ENCODE results near the gene SNRPA1. TPM values are rescaled to one million over a fixed set of nuclear protein-coding genes. Genes with fewer than 3 reads are reported as not detected.
A peak's percentile ranks its signal among the peaks of the same experiment; 100 is the strongest.

Gene SNRPA1
- total and polyA plus RNA-seq, 2 donors (not counting 1 experiment from before 2014, with no cell fraction given) = 97.7 to 113 TPM

- Histone ChIP-seq H3K4me1 (ENCODE audit: control insufficient read depth in 2 of 2, insufficient read depth in 2 of 2, low read length in 2 of 2) (peaks cover 78 to 80% of the 10 kb centered on the region in 2 donors), H3K27me3 (replicated peaks in 1 of 4; ENCODE audit: control extremely low read depth in 1 of 4, control insufficient read depth in 3 of 4, insufficient read depth in 4 of 4, low read length in 3 of 4) (no peaks in the 10 kb centered on the region), H3K4me2 (replicated peaks; ENCODE audit: low read depth, low read length, poor library complexity, severe bottlenecking) (peak overlapping the region; percentile 71), H3K79me2 (ENCODE audit: control insufficient read depth, insufficient read depth, low read length) (peaks cover 90% of the 10 kb centered on the region), H3K27ac (ENCODE audit: low read length in 2 of 2) (peak overlapping the region in 1 of 2 donors; percentile 12), H2AFZ (ENCODE audit: insufficient read depth, low read depth, low read length, poor library complexity, severe bottlenecking) (no peak overlapping the region), H3K36me3 (replicated peaks in 1 of 2; ENCODE audit: control extremely low read depth in 1 of 2, control insufficient read depth in 1 of 2, extremely low read depth in 1 of 2, insufficient read depth in 2 of 2, low read length in 1 of 2) (no peaks in the 10 kb centered on the region), H3K9ac (ENCODE audit: low read length) (no peak overlapping the region), H3K9me3 (ENCODE audit: control extremely low read depth in 1 of 3, control insufficient read depth in 2 of 3, insufficient read depth in 1 of 3, low read length in 2 of 3) (no peaks in the 10 kb centered on the region), H4K20me1 (ENCODE audit: control insufficient read depth, insufficient read depth, low read length, poor library complexity, severe bottlenecking) (peaks cover 16% of the 10 kb centered on the region), H3K4me3 (ENCODE audit: control extremely low read depth in 1 of 5, extremely low read depth in 1 of 5, insufficient read depth in 1 of 5, low read depth in 2 of 5, low read length in 4 of 5) (no peak overlapping the region)
- intact Hi-C loops (cut with micrococcal nuclease) = no loop called here
- WGBS (ENCODE audit: insufficient coverage) = 46% methylated on average over 2 of the region's 7 CpGs
- H3K9me3 Mint-ChIP-seq (ENCODE audit: insufficient read depth) = no peaks in the 10 kb centered on the region
- H3K4me1 Mint-ChIP-seq = peaks cover 81% of the 10 kb centered on the region
- H3K27me3 Mint-ChIP-seq = no peaks in the 10 kb centered on the region
- peak overlapping the region; percentile 23 for H3K27ac Mint-ChIP-seq
- ATAC-seq (ENCODE audit: low read depth) = no peak
- no peak for DNase-seq
- no peak for TF ChIP-seq EZH2 (IDR thresholded peaks at IDR 0.05; ENCODE audit: borderline replicate concordance, insufficient read depth, low read depth, low read length, poor library complexity, severe bottlenecking)
- POLR2A ChIA-PET = no interaction called here
- CTCF ChIA-PET = interaction anchor here (0.7 to 6.8 kb wide), 3 partner anchors 13 to 161 kb away, joined by 4 to 33 read pairs (median 4); no protein-coding TSS in a partner anchor
- H3K4me3 Mint-ChIP-seq = peak overlapping the region; percentile 50
Observed at GRCh38 chr15:101244036-101244781, 50.8 kb downstream of the SNRPA1 start.

- Histone ChIP-seq H3K4me3 (ENCODE audit: control extremely low read depth in 1 of 5, extremely low read depth in 1 of 5, insufficient read depth in 1 of 5, low read depth in 2 of 5, low read length in 4 of 5) (no peak overlapping the region), H3K4me2 (replicated peaks; ENCODE audit: low read depth, low read length, poor library complexity, severe bottlenecking) (peak overlapping the region; percentile 71), H2AFZ (ENCODE audit: insufficient read depth, low read depth, low read length, poor library complexity, severe bottlenecking) (no peak overlapping the region), H3K27ac (ENCODE audit: low read length in 2 of 2) (no peak overlapping the region), H4K20me1 (ENCODE audit: control insufficient read depth, insufficient read depth, low read length, poor library complexity, severe bottlenecking) (peaks cover 16% of the 10 kb centered on the region), H3K36me3 (replicated peaks in 1 of 2; ENCODE audit: control extremely low read depth in 1 of 2, control insufficient read depth in 1 of 2, extremely low read depth in 1 of 2, insufficient read depth in 2 of 2, low read length in 1 of 2) (no peaks in the 10 kb centered on the region), H3K27me3 (replicated peaks in 1 of 4; ENCODE audit: control extremely low read depth in 1 of 4, control insufficient read depth in 3 of 4, insufficient read depth in 4 of 4, low read length in 3 of 4) (no peaks in the 10 kb centered on the region), H3K9ac (ENCODE audit: low read length) (no peak overlapping the region), H3K79me2 (ENCODE audit: control insufficient read depth, insufficient read depth, low read length) (peaks cover 90% of the 10 kb centered on the region), H3K9me3 (ENCODE audit: control extremely low read depth in 1 of 3, control insufficient read depth in 2 of 3, insufficient read depth in 1 of 3, low read length in 2 of 3) (no peaks in the 10 kb centered on the region), H3K4me1 (ENCODE audit: control insufficient read depth in 2 of 2, insufficient read depth in 2 of 2, low read length in 2 of 2) (peaks cover 82 to 83% of the 10 kb centered on the region in 2 donors)
- Mint-ChIP-seq H3K27ac (peak overlapping the region; percentile 23), H3K4me1 (peaks cover 86% of the 10 kb centered on the region), H3K27me3 (no peaks in the 10 kb centered on the region), H3K4me3 (peak overlapping the region; percentile 50), H3K9me3 (ENCODE audit: insufficient read depth) (no peaks in the 10 kb centered on the region)
- ChIA-PET POLR2A (interaction anchor here (1.6 kb wide), 1 partner anchor 8 kb away, joined by 10 read pairs; the partner anchor contains the start of gene CHSY1), CTCF (interaction anchor here (0.7 to 6.8 kb wide), 4 partner anchors 9 to 122 kb away, joined by 4 to 33 read pairs (median 9); partner anchors contain the start of gene CHSY1)
- no peak for TF ChIP-seq CTCF (IDR thresholded peaks at IDR 0.05)
- TF ChIP-seq EZH2 (IDR thresholded peaks at IDR 0.05; ENCODE audit: borderline replicate concordance, insufficient read depth, low read depth, low read length, poor library complexity, severe bottlenecking) = no peak
- intact Hi-C loops (cut with micrococcal nuclease) = loop anchor here (2.0 kb wide), 2 partner anchors 15 to 641 kb away; partner anchors contain the start of genes ASB7 and LINS1
- no peak for ATAC-seq (ENCODE audit: low read depth)
- no peak for DNase-seq
- 94% methylated on average over 9 of the region's 9 CpGs for WGBS (ENCODE audit: insufficient coverage)
Observed at GRCh38 chr15:101243420-101243819, 51.6 kb downstream of the SNRPA1 start.

Data from B cell (primary cell).